WTC11 (cell line): ENCODE data around the gene OPRM1. TPM values are rescaled to one million over a fixed set of nuclear protein-coding genes. Genes with fewer than 3 reads are reported as not detected.

Experiments
- ATAC-seq: fragments of 200-7000 bp; cut with Tn5 transposase; 2 replicates; pipeline ENCODE4 v1.10.0; 2021; ENCODE audit warnings: mild to moderate bottlenecking, moderate library complexity
- CTCF ChIA-PET: fragments of 300-600 bp; sonication (Branson Sonifier 250); formaldehyde crosslinking; loops from one replicate; lab custom pipeline; 2021; ENCODE audit warnings: antibody characterized with exemption; lab: Charles Lee
- POLR2A ChIA-PET: fragments of 350-600 bp; sonication (Branson Sonifier 250); formaldehyde crosslinking; loops from one replicate; lab custom pipeline; 2021; ENCODE audit warnings: antibody characterized with exemption; lab: Charles Lee
- DNase-seq: peaks from one replicate; pipeline ENCODE4 v3.0.0; 2021; ENCODE audit warnings: low spot score
- H3K27ac Mint-ChIP-seq: 2 replicates; pipeline ENCODE4 v1.8.0; 2021; ENCODE audit warnings: mixed read lengths
- H3K27me3 Mint-ChIP-seq: 2 replicates; pipeline ENCODE4 v1.8.0; 2021; ENCODE audit warnings: low read depth, mild to moderate bottlenecking, moderate library complexity, mixed read lengths
- H3K36me3 Mint-ChIP-seq: 2 replicates; pipeline ENCODE4 v1.8.0; 2021; ENCODE audit warnings: mixed read lengths
- H3K4me1 Mint-ChIP-seq: 2 replicates; pipeline ENCODE4 v1.8.0; 2022; ENCODE audit warnings: mixed read lengths
- H3K4me3 Mint-ChIP-seq: 2 replicates; pipeline ENCODE4 v1.8.0; 2021; ENCODE audit warnings: mild to moderate bottlenecking, moderate library complexity, mixed read lengths
- H3K9me3 Mint-ChIP-seq: 2 replicates; pipeline ENCODE4 v1.8.0; 2021; ENCODE audit warnings: mixed read lengths
- E2F5 ChIP-seq: sonication (generic); formaldehyde crosslinking; IDR thresholded peaks from 2 replicates; pipeline ENCODE4 v1.8.1; 2022; ENCODE audit warnings: mild to moderate bottlenecking, moderate library complexity, missing genetic modification reagents
- ESRRA ChIP-seq: sonication (generic); formaldehyde crosslinking; IDR thresholded peaks from 2 replicates; pipeline ENCODE4 v1.8.1; 2022; ENCODE audit warnings: mild to moderate bottlenecking, missing genetic modification reagents, borderline replicate concordance
- FOXP4 ChIP-seq: sonication (generic); formaldehyde crosslinking; IDR thresholded peaks from 2 replicates; pipeline ENCODE4 v1.8.0; 2022; ENCODE audit warnings: mild to moderate bottlenecking, missing genetic modification reagents
- GRHL2 ChIP-seq: fragments of 250-450 bp; sonication (Bioruptor Pico); IDR thresholded peaks from 2 replicates; pipeline ENCODE4 v1.8.0; 2022; ENCODE audit warnings: mild to moderate bottlenecking, moderate library complexity; ENCODE audit not compliant: insufficient replicate concordance, severe bottlenecking
- GTF2I ChIP-seq: fragments of 250-450 bp; sonication (Bioruptor Pico); conservative IDR thresholded peaks from 2 replicates; pipeline ENCODE4 v1.4.0; 2021; ENCODE audit warnings: mild to moderate bottlenecking
- HMGXB4 ChIP-seq: sonication (generic); formaldehyde crosslinking; IDR thresholded peaks from 2 replicates; pipeline ENCODE4 v1.8.1; 2023; ENCODE audit warnings: mild to moderate bottlenecking, moderate library complexity, missing genetic modification reagents
- MLX ChIP-seq: sonication (generic); formaldehyde crosslinking; IDR thresholded peaks from 2 replicates; pipeline ENCODE4 v1.8.1; 2023; ENCODE audit warnings: mild to moderate bottlenecking, missing genetic modification reagents, moderate library complexity
- NFYB ChIP-seq: sonication (generic); formaldehyde crosslinking; conservative IDR thresholded peaks from 2 replicates; pipeline ENCODE4 v1.8.0; 2022; ENCODE audit warnings: low read depth, missing genetic modification reagents
- NR3C1 ChIP-seq: sonication (generic); formaldehyde crosslinking; conservative IDR thresholded peaks from 2 replicates; pipeline ENCODE4 v1.8.1; 2023; ENCODE audit warnings: low read depth, mild to moderate bottlenecking, missing genetic modification reagents
- PRDM15 ChIP-seq: sonication (generic); formaldehyde crosslinking; IDR thresholded peaks from 2 replicates; pipeline ENCODE4 v1.8.0; 2022; ENCODE audit warnings: missing genetic modification reagents
- RORB ChIP-seq: fragments of 250-450 bp; sonication (Bioruptor Pico); IDR thresholded peaks from 2 replicates; pipeline ENCODE4 v1.9.0; 2021; ENCODE audit warnings: mild to moderate bottlenecking
- SMAD3 ChIP-seq: sonication (generic); formaldehyde crosslinking; IDR thresholded peaks from 2 replicates; pipeline ENCODE4 v1.8.0; 2022; ENCODE audit warnings: missing genetic modification reagents, mild to moderate bottlenecking, borderline replicate concordance
- SOX15 ChIP-seq: fragments of 250-450 bp; sonication (Bioruptor Pico); IDR thresholded peaks from 2 replicates; pipeline ENCODE4 v1.9.0; 2021; ENCODE audit warnings: mild to moderate bottlenecking
- total RNA-seq: library from RNA; stranded (reverse); gene quantifications from 3 replicates; pipeline ENCODE4 v1.2.3, GENCODE V29; 2021
- TF ChIP-seq, protein P1 (sequence below): fragments of 200-600 bp; IDR thresholded peaks from 2 replicates; pipeline ENCODE4 v1.8.0; 2022; ENCODE audit warnings: antibody characterized with exemption
- TF ChIP-seq, protein P2 (sequence below): sonication (generic); formaldehyde crosslinking; IDR thresholded peaks from 2 replicates; pipeline ENCODE4 v1.8.1; 2022; ENCODE audit warnings: missing genetic modification reagents, borderline replicate concordance
- TF ChIP-seq, protein P3 (sequence below): sonication (generic); formaldehyde crosslinking; IDR thresholded peaks from 2 replicates; pipeline ENCODE4 v1.8.0; 2022; ENCODE audit warnings: mild to moderate bottlenecking, missing genetic modification reagents
- TF ChIP-seq, protein P4 (sequence below): fragments of 250-450 bp; sonication (Bioruptor Pico); IDR thresholded peaks from 2 replicates; pipeline ENCODE4 v1.9.0; 2021; ENCODE audit warnings: mild to moderate bottlenecking

OPRM1 gene
- total RNA-seq, 1 experiment from 2014 or later: not detected

DNA sequence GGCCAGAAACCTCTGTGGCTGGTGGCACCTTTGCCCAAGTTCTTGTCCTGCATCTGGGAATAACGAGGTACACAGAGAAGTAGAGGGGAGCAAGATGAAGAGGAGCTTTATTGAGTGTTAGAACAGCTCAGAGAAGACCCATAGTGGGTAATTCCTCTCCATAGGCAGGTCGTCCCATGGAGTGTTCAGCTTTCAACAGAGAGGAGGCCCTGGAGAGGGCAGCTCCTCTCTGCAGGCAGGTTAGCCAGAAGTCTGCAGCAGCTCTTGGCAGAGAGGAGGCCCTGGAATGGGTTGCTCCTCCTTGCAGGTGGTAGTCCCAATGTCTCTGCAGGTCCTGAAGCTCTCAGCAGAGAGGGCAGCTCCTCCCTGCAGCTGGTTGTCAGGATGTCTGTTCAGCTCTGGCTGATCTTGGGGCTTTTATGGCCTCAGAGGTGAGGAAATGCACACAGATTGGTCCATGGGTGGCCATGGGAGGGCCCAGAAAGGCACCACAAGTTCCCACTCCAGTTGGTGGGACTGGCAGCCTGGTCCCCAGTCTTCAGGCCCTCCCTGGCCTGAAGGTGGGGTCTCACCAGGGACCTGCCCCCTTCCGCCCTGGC, 228.6 kb downstream of the OPRM1 start:
- POLR2A ChIA-PET: no interaction called here
- ATAC-seq: no peak
- no peak overlapping the region for H3K27ac Mint-ChIP-seq

More for the DNA sequence above, 228.6 kb downstream of the OPRM1 start:
- TF ChIP-seq PRDM15 (CRISPR knock-in tag) (no peak), SOX15 (CRISPR knock-in tag) (no peak), GTF2I (CRISPR knock-in tag) (no peak), MLX (CRISPR knock-in tag) (no peak), ESRRA (CRISPR knock-in tag) (no peak), NFYB (no peak), GRHL2 (CRISPR knock-in tag) (no peak), NR3C1 (CRISPR knock-in tag) (no peak), SMAD3 (CRISPR knock-in tag) (no peak), E2F5 (CRISPR knock-in tag) (no peak), HMGXB4 (no peak), RORB (no peak), FOXP4 (CRISPR knock-in tag) (no peak)
- TF ChIP-seq, protein P1, sequence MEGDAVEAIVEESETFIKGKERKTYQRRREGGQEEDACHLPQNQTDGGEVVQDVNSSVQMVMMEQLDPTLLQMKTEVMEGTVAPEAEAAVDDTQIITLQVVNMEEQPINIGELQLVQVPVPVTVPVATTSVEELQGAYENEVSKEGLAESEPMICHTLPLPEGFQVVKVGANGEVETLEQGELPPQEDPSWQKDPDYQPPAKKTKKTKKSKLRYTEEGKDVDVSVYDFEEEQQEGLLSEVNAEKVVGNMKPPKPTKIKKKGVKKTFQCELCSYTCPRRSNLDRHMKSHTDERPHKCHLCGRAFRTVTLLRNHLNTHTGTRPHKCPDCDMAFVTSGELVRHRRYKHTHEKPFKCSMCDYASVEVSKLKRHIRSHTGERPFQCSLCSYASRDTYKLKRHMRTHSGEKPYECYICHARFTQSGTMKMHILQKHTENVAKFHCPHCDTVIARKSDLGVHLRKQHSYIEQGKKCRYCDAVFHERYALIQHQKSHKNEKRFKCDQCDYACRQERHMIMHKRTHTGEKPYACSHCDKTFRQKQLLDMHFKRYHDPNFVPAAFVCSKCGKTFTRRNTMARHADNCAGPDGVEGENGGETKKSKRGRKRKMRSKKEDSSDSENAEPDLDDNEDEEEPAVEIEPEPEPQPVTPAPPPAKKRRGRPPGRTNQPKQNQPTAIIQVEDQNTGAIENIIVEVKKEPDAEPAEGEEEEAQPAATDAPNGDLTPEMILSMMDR: no peak
- TF ChIP-seq, protein P2, sequence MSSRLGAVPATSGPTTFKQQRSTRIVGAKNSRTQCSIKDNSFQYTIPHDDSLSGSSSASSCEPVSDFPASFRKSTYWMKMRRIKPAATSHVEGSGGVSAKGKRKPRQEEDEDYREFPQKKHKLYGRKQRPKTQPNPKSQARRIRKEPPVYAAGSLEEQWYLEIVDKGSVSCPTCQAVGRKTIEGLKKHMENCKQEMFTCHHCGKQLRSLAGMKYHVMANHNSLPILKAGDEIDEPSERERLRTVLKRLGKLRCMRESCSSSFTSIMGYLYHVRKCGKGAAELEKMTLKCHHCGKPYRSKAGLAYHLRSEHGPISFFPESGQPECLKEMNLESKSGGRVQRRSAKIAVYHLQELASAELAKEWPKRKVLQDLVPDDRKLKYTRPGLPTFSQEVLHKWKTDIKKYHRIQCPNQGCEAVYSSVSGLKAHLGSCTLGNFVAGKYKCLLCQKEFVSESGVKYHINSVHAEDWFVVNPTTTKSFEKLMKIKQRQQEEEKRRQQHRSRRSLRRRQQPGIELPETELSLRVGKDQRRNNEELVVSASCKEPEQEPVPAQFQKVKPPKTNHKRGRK (CRISPR knock-in tag): no peak
- TF ChIP-seq, protein P3, sequence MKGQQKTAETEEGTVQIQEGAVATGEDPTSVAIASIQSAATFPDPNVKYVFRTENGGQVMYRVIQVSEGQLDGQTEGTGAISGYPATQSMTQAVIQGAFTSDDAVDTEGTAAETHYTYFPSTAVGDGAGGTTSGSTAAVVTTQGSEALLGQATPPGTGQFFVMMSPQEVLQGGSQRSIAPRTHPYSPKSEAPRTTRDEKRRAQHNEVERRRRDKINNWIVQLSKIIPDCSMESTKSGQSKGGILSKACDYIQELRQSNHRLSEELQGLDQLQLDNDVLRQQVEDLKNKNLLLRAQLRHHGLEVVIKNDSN: no peak
- TF ChIP-seq, protein P4, sequence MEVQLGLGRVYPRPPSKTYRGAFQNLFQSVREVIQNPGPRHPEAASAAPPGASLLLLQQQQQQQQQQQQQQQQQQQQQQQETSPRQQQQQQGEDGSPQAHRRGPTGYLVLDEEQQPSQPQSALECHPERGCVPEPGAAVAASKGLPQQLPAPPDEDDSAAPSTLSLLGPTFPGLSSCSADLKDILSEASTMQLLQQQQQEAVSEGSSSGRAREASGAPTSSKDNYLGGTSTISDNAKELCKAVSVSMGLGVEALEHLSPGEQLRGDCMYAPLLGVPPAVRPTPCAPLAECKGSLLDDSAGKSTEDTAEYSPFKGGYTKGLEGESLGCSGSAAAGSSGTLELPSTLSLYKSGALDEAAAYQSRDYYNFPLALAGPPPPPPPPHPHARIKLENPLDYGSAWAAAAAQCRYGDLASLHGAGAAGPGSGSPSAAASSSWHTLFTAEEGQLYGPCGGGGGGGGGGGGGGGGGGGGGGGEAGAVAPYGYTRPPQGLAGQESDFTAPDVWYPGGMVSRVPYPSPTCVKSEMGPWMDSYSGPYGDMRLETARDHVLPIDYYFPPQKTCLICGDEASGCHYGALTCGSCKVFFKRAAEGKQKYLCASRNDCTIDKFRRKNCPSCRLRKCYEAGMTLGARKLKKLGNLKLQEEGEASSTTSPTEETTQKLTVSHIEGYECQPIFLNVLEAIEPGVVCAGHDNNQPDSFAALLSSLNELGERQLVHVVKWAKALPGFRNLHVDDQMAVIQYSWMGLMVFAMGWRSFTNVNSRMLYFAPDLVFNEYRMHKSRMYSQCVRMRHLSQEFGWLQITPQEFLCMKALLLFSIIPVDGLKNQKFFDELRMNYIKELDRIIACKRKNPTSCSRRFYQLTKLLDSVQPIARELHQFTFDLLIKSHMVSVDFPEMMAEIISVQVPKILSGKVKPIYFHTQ (CRISPR knock-in tag): no peak
- Mint-ChIP-seq H3K27me3 (no peaks in the 10 kb centered on the region), H3K4me3 (no peak overlapping the region), H3K4me1 (no peaks in the 10 kb centered on the region), H3K9me3 (peaks cover 19% of the 10 kb centered on the region), H3K36me3 (peaks cover 10% of the 10 kb centered on the region)
- CTCF ChIA-PET: no interaction called here
- no peak for DNase-seq
